SK-N-SH treated with all-trans-retinoic acid at 6 μM for 48 hours (cell line): ENCODE results near the gene TMEM190.

Experiments
- ATAC-seq: fragments of 200-7000 bp; cut with Tn5 transposase; 3 replicates; pipeline ENCODE4 v1.9.1; 2020; ENCODE audit warnings: mild to moderate bottlenecking, moderate library complexity
- BACH2 ChIP-seq: fragments of 250-450 bp; sonication (Bioruptor Pico); IDR thresholded peaks from 2 replicates; pipeline ENCODE4 v1.9.0; 2021; ENCODE audit warnings: mild to moderate bottlenecking, borderline replicate concordance
- CSDC2 ChIP-seq: fragments of 250-450 bp; sonication (Bioruptor Pico); IDR thresholded peaks from 2 replicates; pipeline ENCODE4 v1.5.0; 2020; ENCODE audit warnings: mild to moderate bottlenecking, moderate library complexity
- ESRRG ChIP-seq: fragments of 250-450 bp; sonication (Bioruptor Pico); IDR thresholded peaks from 2 replicates; pipeline ENCODE4 v1.6.1; 2021; ENCODE audit warnings: mild to moderate bottlenecking
- GLIS3 ChIP-seq: fragments of 250-450 bp; sonication (Bioruptor Pico); IDR thresholded peaks from 2 replicates; pipeline ENCODE4 v1.5.0; 2020; ENCODE audit warnings: mild to moderate bottlenecking, moderate library complexity
- ISL1 ChIP-seq: fragments of 250-450 bp; sonication (Bioruptor Pico); IDR thresholded peaks from 2 replicates; pipeline ENCODE4 v2.1.2; 2022; ENCODE audit warnings: mild to moderate bottlenecking, moderate library complexity
- OSR1 ChIP-seq: fragments of 250-450 bp; sonication (Bioruptor Pico); IDR thresholded peaks from 2 replicates; pipeline ENCODE4 v1.8.0; 2022; ENCODE audit warnings: moderate library complexity, mild to moderate bottlenecking, inconsistent platforms
- PATZ1 ChIP-seq: fragments of 250-450 bp; sonication (Bioruptor Pico); IDR thresholded peaks from 2 replicates; pipeline ENCODE4 v1.8.0; 2020; ENCODE audit warnings: mild to moderate bottlenecking, moderate library complexity, borderline replicate concordance
- PPARA ChIP-seq: fragments of 250-450 bp; sonication (Bioruptor Pico); IDR thresholded peaks from 2 replicates; pipeline ENCODE4 v1.5.0; 2020; ENCODE audit warnings: mild to moderate bottlenecking, borderline replicate concordance
- RARB ChIP-seq: fragments of 250-450 bp; sonication (Bioruptor Pico); IDR thresholded peaks from 2 replicates; pipeline ENCODE4 v1.8.0; 2021; ENCODE audit warnings: mild to moderate bottlenecking, moderate library complexity
- SNAI2 ChIP-seq: fragments of 250-450 bp; sonication (Bioruptor Pico); IDR thresholded peaks from 2 replicates; pipeline ENCODE4 v1.5.0; 2020; ENCODE audit warnings: mild to moderate bottlenecking, moderate library complexity
- TCF4 ChIP-seq: fragments of 250-450 bp; sonication (Bioruptor Pico); IDR thresholded peaks from 2 replicates; pipeline ENCODE4 v1.8.0; 2021; ENCODE audit warnings: mild to moderate bottlenecking, moderate library complexity, borderline replicate concordance
- TOX ChIP-seq: fragments of 250-450 bp; sonication (Bioruptor Pico); IDR thresholded peaks from 2 replicates; pipeline ENCODE4 v1.8.0; 2021; ENCODE audit warnings: mild to moderate bottlenecking, moderate library complexity, borderline replicate concordance
- ZC3H10 ChIP-seq: fragments of 250-450 bp; sonication (Bioruptor Pico); IDR thresholded peaks from 2 replicates; pipeline ENCODE4 v1.5.1; 2021; ENCODE audit warnings: mild to moderate bottlenecking, moderate library complexity
- ZFP3 ChIP-seq: fragments of 250-450 bp; sonication (Bioruptor Pico); IDR thresholded peaks from 2 replicates; pipeline ENCODE4 v1.5.0; 2020; ENCODE audit warnings: mild to moderate bottlenecking, moderate library complexity
- ZFP30 ChIP-seq: fragments of 450-650 bp; formaldehyde crosslinking; IDR thresholded peaks from 2 replicates; pipeline ENCODE4 v1.5.0; 2022; ENCODE audit warnings: mild to moderate bottlenecking, moderate library complexity
- ZNF565 ChIP-seq: fragments of 450-650 bp; formaldehyde crosslinking; conservative IDR thresholded peaks from 2 replicates; pipeline ENCODE4 v1.5.0; 2020; ENCODE audit warnings: low read depth, mild to moderate bottlenecking, moderate library complexity
- ZNF70 ChIP-seq: fragments of 450-650 bp; formaldehyde crosslinking; IDR thresholded peaks from 2 replicates; pipeline ENCODE4 v1.5.0; 2020; ENCODE audit warnings: mild to moderate bottlenecking, moderate library complexity
- ZNF8 ChIP-seq: fragments of 450-650 bp; formaldehyde crosslinking; IDR thresholded peaks from 2 replicates; pipeline ENCODE4 v1.5.0; 2020; ENCODE audit warnings: mild to moderate bottlenecking, moderate library complexity
- TF ChIP-seq, protein P1 (sequence below): fragments of 250-450 bp; sonication (Bioruptor Pico); IDR thresholded peaks from 2 replicates; pipeline ENCODE4 v1.5.1; 2020; ENCODE audit warnings: low read depth, mild to moderate bottlenecking, moderate library complexity
- TF ChIP-seq, protein P2 (sequence below): fragments of 250-450 bp; sonication (Bioruptor Pico); IDR thresholded peaks from 2 replicates; pipeline ENCODE4 v1.8.0; 2021; ENCODE audit warnings: low read depth, mild to moderate bottlenecking, moderate library complexity, borderline replicate concordance
- TF ChIP-seq, protein P3 (sequence below): fragments of 250-450 bp; sonication (Bioruptor Pico); IDR thresholded peaks from 2 replicates; pipeline ENCODE4 v1.5.0; 2020; ENCODE audit warnings: mild to moderate bottlenecking, moderate library complexity
- TF ChIP-seq, protein P4 (sequence below): fragments of 250-450 bp; sonication (Bioruptor Pico); IDR thresholded peaks from 2 replicates; pipeline ENCODE4 v1.5.1; 2021; ENCODE audit warnings: mild to moderate bottlenecking, moderate library complexity

Gene TMEM190

DNA sequence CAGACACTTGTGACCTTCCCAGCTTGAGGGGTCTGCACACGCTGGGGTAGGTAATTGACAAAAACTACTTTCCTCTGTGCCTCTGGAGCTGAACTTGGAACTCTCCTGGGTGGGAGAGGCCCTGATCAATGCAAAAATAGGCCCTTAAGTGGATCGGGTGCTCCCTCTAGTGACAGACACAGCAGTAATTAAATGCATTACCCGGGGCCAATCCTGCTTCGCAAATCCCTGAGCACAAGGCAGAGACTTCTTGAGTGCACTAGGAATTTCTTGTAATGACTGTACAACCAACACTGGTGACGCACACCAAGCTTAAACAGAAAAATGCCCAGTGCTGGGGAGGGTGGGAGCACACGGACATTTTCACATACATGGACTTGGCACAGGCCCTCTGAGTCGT, 41.6 kb downstream of the TMEM190 start:
- TF ChIP-seq, protein P1, sequence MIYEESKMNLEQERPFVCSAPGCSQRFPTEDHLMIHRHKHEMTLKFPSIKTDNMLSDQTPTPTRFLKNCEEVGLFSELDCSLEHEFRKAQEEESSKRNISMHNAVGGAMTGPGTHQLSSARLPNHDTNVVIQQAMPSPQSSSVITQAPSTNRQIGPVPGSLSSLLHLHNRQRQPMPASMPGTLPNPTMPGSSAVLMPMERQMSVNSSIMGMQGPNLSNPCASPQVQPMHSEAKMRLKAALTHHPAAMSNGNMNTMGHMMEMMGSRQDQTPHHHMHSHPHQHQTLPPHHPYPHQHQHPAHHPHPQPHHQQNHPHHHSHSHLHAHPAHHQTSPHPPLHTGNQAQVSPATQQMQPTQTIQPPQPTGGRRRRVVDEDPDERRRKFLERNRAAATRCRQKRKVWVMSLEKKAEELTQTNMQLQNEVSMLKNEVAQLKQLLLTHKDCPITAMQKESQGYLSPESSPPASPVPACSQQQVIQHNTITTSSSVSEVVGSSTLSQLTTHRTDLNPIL: no peak
- TF ChIP-seq ZFP3 (CRISPR knock-in tag): no peak
- no peak for TF ChIP-seq ZFP30 (CRISPR knock-in tag)
- no peak for TF ChIP-seq ESRRG (CRISPR knock-in tag)
- no peak for TF ChIP-seq BACH2
- TF ChIP-seq ZC3H10 (CRISPR knock-in tag): no peak
- TF ChIP-seq GLIS3 (CRISPR knock-in tag): no peak
- no peak for TF ChIP-seq ISL1 (CRISPR knock-in tag)
- TF ChIP-seq RARB: no peak
- no peak for TF ChIP-seq ZNF70 (CRISPR knock-in tag)
- no peak for TF ChIP-seq PATZ1 (CRISPR knock-in tag)
- TF ChIP-seq OSR1 (CRISPR knock-in tag): no peak
- TF ChIP-seq TOX (CRISPR knock-in tag): no peak
- no peak for TF ChIP-seq PPARA (CRISPR knock-in tag)
- TF ChIP-seq ZNF565 (CRISPR knock-in tag): no peak
- TF ChIP-seq, protein P2, sequence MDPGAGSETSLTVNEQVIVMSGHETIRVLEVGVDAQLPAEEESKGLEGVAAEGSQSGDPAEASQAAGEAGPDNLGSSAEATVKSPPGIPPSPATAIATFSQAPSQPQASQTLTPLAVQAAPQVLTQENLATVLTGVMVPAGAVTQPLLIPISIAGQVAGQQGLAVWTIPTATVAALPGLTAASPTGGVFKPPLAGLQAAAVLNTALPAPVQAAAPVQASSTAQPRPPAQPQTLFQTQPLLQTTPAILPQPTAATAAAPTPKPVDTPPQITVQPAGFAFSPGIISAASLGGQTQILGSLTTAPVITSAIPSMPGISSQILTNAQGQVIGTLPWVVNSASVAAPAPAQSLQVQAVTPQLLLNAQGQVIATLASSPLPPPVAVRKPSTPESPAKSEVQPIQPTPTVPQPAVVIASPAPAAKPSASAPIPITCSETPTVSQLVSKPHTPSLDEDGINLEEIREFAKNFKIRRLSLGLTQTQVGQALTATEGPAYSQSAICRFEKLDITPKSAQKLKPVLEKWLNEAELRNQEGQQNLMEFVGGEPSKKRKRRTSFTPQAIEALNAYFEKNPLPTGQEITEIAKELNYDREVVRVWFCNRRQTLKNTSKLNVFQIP: no peak
- TF ChIP-seq ZNF8 (CRISPR knock-in tag): no peak
- TF ChIP-seq, all 23 proteins: peak for 0
- peak; percentile 99 for ATAC-seq

GRCh38 chr19:55419103-55419502, 42.5 kb downstream of the TMEM190 start:
- no peak for ATAC-seq

More at GRCh38 chr19:55419103-55419502, 42.5 kb downstream of the TMEM190 start:
- TF ChIP-seq, protein P2: no peak
- TF ChIP-seq, protein P3, sequence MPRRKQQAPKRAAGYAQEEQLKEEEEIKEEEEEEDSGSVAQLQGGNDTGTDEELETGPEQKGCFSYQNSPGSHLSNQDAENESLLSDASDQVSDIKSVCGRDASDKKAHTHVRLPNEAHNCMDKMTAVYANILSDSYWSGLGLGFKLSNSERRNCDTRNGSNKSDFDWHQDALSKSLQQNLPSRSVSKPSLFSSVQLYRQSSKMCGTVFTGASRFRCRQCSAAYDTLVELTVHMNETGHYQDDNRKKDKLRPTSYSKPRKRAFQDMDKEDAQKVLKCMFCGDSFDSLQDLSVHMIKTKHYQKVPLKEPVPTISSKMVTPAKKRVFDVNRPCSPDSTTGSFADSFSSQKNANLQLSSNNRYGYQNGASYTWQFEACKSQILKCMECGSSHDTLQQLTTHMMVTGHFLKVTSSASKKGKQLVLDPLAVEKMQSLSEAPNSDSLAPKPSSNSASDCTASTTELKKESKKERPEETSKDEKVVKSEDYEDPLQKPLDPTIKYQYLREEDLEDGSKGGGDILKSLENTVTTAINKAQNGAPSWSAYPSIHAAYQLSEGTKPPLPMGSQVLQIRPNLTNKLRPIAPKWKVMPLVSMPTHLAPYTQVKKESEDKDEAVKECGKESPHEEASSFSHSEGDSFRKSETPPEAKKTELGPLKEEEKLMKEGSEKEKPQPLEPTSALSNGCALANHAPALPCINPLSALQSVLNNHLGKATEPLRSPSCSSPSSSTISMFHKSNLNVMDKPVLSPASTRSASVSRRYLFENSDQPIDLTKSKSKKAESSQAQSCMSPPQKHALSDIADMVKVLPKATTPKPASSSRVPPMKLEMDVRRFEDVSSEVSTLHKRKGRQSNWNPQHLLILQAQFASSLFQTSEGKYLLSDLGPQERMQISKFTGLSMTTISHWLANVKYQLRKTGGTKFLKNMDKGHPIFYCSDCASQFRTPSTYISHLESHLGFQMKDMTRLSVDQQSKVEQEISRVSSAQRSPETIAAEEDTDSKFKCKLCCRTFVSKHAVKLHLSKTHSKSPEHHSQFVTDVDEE: no peak
- TF ChIP-seq TCF4 (CRISPR knock-in tag) (no peak), ISL1 (CRISPR knock-in tag) (no peak), ESRRG (CRISPR knock-in tag) (no peak), ZFP30 (CRISPR knock-in tag) (no peak), CSDC2 (CRISPR knock-in tag) (no peak), SNAI2 (CRISPR knock-in tag) (no peak), GLIS3 (CRISPR knock-in tag) (no peak)
- TF ChIP-seq, protein P4, sequence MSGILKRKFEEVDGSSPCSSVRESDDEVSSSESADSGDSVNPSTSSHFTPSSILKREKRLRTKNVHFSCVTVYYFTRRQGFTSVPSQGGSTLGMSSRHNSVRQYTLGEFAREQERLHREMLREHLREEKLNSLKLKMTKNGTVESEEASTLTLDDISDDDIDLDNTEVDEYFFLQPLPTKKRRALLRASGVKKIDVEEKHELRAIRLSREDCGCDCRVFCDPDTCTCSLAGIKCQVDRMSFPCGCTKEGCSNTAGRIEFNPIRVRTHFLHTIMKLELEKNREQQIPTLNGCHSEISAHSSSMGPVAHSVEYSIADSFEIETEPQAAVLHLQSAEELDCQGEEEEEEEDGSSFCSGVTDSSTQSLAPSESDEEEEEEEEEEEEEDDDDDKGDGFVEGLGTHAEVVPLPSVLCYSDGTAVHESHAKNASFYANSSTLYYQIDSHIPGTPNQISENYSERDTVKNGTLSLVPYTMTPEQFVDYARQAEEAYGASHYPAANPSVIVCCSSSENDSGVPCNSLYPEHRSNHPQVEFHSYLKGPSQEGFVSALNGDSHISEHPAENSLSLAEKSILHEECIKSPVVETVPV (CRISPR knock-in tag): no peak
